Activated CD4-positive, CD25-positive, alpha-beta regulatory T cell treated with anti-CD3 and anti-CD28 coated beads, Interleukin-2, amount 50 U/mL, for 16 hours (primary cell): ENCODE measurements around the gene PLEKHG2.
A peak's percentile ranks its signal among the peaks of the same experiment; 100 is the strongest.

ENCODE experiments used
- DNase-seq: peaks from one replicate; pipeline ENCODE4 v3.0.0-alpha.2; 2020; ENCODE audit warnings: low read depth, low spot score

PLEKHG2 gene

GRCh38 chr19:39405958-39406655, 6.4 kb upstream of the PLEKHG2 start:
- peak; percentile 75 for DNase-seq

GRCh38 chr19:39406656-39407409, 5.6 kb upstream of the PLEKHG2 start, which contains the start of gene ZFP36:
Gene ZFP36 (plus strand): TSS chr19:39406847. CDS start chr19:39406905, 58 bp downstream.
- peak; percentile 79 for DNase-seq

DNA sequence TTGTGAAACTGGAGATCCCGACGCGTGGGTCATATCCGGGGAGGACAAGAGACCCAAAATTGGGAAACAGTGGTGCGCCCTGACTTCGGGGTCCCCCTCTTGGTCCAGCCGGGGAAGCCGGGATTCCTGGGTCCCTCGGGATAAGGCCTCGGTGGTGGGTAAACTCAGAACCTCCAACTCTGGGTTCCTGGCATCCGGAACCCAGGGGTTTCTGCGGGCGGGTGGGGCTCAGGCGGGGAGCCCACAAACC, 5.1 kb upstream of the PLEKHG2 start:
- peak; percentile 44 for DNase-seq

- no peak for DNase-seq
These were observed 4.6 kb upstream of the PLEKHG2 start for GRCh38 chr19:39407660-39408391.

GRCh38 chr19:39408392-39409207, 3.9 kb upstream of the PLEKHG2 start:
- no peak for DNase-seq

DNA sequence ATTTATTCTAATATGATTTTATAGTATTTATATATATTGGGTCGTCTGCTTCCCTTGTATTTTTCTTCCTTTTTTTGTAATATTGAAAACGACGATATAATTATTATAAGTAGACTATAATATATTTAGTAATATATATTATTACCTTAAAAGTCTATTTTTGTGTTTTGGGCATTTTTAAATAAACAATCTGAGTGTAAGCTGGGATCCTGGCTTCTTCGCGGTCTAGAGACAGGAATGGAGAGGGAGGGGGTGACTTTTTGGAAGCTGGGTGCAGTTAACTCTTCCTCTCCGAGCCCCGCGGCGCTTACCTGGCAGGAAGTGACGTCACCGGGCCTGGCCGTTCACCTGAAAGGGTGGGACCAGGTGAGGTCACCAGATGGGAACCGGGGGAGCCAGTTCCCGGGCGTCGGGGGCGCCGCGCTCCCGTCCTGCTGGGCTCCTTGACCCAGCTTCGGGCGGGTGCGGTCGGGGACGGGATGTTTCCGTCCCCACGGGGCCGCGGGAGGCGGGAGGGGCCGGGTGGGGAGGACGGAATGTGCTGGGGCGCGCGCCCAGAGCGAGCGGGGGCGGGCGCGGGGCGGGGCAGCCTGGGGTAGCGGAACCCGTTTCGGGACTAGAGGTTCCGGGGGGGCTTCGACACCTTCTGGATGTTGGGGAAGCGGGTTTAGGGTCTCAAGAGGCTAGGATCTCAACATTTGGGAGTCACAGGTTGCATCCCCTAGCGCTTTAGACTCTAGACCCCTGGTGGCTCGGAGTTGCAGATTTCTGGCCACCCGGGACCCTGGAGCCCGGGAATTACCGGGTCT, 3.1 kb upstream of the PLEKHG2 start:
- DNase-seq = peak; percentile 73

DNA sequence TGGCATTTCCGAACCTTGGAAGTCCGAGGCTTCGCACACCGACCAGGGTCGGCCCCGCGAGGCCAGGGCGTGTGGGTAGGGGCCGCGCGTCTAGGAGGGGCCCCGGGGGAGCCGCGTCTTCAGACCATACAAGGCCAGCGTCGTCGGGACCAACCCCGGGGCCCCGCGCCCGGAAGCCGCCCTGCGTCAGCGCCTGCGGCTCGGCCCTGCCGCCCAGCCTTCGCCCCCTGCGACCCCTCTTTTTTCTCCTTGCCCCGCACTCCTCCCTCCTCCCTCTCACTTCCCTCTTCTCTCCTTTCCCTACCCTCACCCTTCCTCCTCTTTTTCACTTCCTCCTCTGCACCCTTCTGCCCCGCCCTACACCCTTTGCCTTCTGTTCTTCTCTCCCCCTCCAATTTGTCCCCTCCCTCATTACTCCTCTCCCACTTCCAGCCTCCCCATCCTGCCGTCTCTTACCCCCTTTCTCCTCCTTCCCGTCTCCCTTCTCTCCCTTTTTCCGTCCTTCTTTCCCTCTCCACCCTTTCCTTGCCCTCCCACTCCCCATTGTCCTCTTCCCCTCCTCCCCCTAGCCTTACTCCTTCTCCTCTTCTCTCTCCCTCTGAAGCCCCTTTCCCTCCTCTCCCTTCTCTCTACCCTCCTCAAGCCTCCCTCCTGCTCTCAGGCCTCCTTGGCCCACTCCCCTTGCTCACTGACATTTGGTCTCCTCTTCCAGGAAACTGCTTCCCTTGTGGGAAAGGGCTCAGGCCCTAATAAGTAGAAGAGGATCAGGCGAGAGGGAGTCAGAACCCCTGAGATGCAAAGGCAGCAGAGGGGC, 2.2 kb upstream of the PLEKHG2 start:
- DNase-seq = no peak

DNA sequence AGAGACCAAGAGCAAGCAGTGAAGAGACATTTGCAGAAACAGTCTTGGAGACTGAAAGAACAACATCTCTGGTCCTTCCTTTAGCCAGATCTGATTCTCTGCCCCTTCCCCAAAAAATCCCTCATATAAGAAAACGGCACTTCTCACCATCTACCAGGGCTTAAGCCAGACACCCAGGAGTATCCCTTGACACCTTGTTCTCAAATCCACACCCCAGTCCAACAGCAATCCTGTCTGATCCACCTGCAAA, 1.7 kb upstream of the PLEKHG2 start:
- DNase-seq = no peak

- DNase-seq = no peak
These were observed 1.2 kb upstream of the PLEKHG2 start for GRCh38 chr19:39411081-39411831.

DNA sequence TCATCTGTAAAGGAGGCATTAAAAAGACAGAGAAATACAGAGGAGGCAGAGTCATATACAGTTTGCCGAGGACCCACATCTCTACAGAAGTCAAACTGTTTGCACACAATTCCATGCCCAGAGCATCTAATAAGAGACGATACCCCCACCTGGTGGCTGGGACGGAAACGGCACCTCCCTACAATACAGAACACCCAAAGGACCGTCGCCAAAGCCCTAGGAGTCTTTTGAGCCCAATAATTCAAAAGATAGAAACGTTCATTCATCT, 703 bp upstream of the PLEKHG2 start:
- DNase-seq = peak; percentile 85

DNA sequence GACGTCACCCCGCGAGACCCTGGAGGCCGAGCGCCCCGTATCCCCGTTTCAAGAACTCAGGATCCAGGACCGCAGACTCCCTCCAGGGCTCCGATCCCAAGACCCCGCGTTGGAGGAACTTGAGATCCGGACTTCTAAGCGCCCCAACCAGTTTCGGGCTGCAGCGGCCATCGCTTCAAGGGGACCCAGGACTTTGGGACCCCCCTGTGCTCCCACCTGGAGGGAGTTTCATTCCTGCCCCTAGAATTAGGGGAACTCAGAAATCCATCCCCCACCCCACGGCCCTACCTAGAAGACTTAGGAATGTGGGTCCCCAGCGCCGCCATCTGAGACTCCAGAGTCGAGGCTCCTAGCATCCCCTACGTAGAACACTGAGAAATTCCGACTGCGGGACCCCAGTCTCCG, 400 bp downstream of the PLEKHG2 start:
- DNase-seq = no peak

GRCh38 chr19:39413272-39413910, 922 bp downstream of the PLEKHG2 start:
- no peak for DNase-seq

GRCh38 chr19:39413911-39414608, 1.6 kb downstream of the PLEKHG2 start:
- no peak for DNase-seq

GRCh38 chr19:39415111-39416046, 2.9 kb downstream of the PLEKHG2 start:
- no peak for DNase-seq

- DNase-seq = no peak
These were observed 4.0 kb downstream of the PLEKHG2 start for GRCh38 chr19:39416152-39417120.

- DNase-seq = no peak
These were observed 5.2 kb downstream of the PLEKHG2 start for GRCh38 chr19:39417463-39418181.
